Measurements from ENCODE around the gene UAP1.

UAP1 gene

GRCh38 chr1:162561616-162562469, at the start of gene UAP1:
UAP1 (plus strand) TSS chr1:162561722; CDS start chr1:162566069, 4,347 bp downstream.
- no peak for DNase-seq (ENCODE audit: low read depth)

- no peak for DNase-seq (ENCODE audit: low read depth)
Observed at GRCh38 chr1:162527314-162527713, 34.2 kb upstream of the UAP1 start.

- DNase-seq (ENCODE audit: low read depth) = no peak
Observed at GRCh38 chr1:162530307-162530987, 31.1 kb upstream of the UAP1 start.

GRCh38 chr1:162530988-162531319, 30.6 kb upstream of the UAP1 start:
- no peak for DNase-seq (ENCODE audit: low read depth)

- DNase-seq (ENCODE audit: low read depth) = no peak
Observed at GRCh38 chr1:162535501-162535900, 26.0 kb upstream of the UAP1 start.

GRCh38 chr1:162536511-162536910, 25.0 kb upstream of the UAP1 start:
- DNase-seq (ENCODE audit: low read depth) = peak; percentile 73

GRCh38 chr1:162537216-162537615, 24.3 kb upstream of the UAP1 start:
- no peak for DNase-seq (ENCODE audit: low read depth)

GRCh38 chr1:162538815-162539431, 22.6 kb upstream of the UAP1 start:
- DNase-seq (ENCODE audit: low read depth) = peak; percentile 98

- peak; percentile 97 for DNase-seq (ENCODE audit: low read depth)
Observed at GRCh38 chr1:162541619-162542141, 19.8 kb upstream of the UAP1 start.

- no peak for DNase-seq (ENCODE audit: low read depth)
Observed at GRCh38 chr1:162543228-162543627, 18.3 kb upstream of the UAP1 start.

GRCh38 chr1:162548170-162548569, 13.4 kb upstream of the UAP1 start:
- DNase-seq (ENCODE audit: low read depth) = no peak

- DNase-seq (ENCODE audit: low read depth) = no peak
Observed at GRCh38 chr1:162549001-162549400, 12.5 kb upstream of the UAP1 start.

GRCh38 chr1:162550925-162551324, 10.6 kb upstream of the UAP1 start:
- no peak for DNase-seq (ENCODE audit: low read depth)

GRCh38 chr1:162551969-162552683, 9.4 kb upstream of the UAP1 start:
- no peak for DNase-seq (ENCODE audit: low read depth)

- DNase-seq (ENCODE audit: low read depth) = no peak
Observed at GRCh38 chr1:162552684-162553252, 8.8 kb upstream of the UAP1 start.

GRCh38 chr1:162554258-162554657, 7.3 kb upstream of the UAP1 start:
- DNase-seq (ENCODE audit: low read depth) = no peak

GRCh38 chr1:162557536-162557935, 4.0 kb upstream of the UAP1 start:
- no peak for DNase-seq (ENCODE audit: low read depth)

GRCh38 chr1:162560303-162561036, 1.1 kb upstream of the UAP1 start:
- DNase-seq (ENCODE audit: low read depth) = no peak

- DNase-seq (ENCODE audit: low read depth) = peak; percentile 86
Observed at GRCh38 chr1:162561037-162561615, 396 bp upstream of the UAP1 start.

GRCh38 chr1:162562470-162562828, 927 bp downstream of the UAP1 start:
- DNase-seq (ENCODE audit: low read depth) = peak; percentile 73

GRCh38 chr1:162564762-162565218, 3.3 kb downstream of the UAP1 start:
- no peak for DNase-seq (ENCODE audit: low read depth)

Data from HS-5 (cell line).